Measurements from ENCODE around the gene ITFG1. TPM values are rescaled to one million over a fixed set of nuclear protein-coding genes. Genes with fewer than 3 reads are reported as not detected.

ITFG1 gene
- total RNA-seq, 1 experiment from 2014 or later: 18.0 TPM

GRCh38 chr16:47426806-47427205 is 34.1 kb downstream of the ITFG1 start:
- no peak overlapping the region for H3K23ac ChIP-seq (ENCODE audit: insufficient read length, low read depth, low read length)
- no peak overlapping the region for H2BK120ac ChIP-seq (ENCODE audit: low read depth, low read length, poor library complexity, severe bottlenecking)
- no peak overlapping the region for H2BK20ac ChIP-seq (ENCODE audit: low read depth, low read length, poor library complexity, severe bottlenecking)
- H2BK12ac ChIP-seq (ENCODE audit: insufficient read length, low read depth, low read length): no peak overlapping the region
- Mint-ChIP-seq H3K9me3 (peaks cover 6 to 9% of the 10 kb centered on the region in 2 experiments), H3K4me1 (peaks cover 10 to 18% of the 10 kb centered on the region in 2 experiments), H3K27ac (no peak overlapping the region), H3K36me3 (ENCODE audit: insufficient read depth in 1 of 3, low read depth in 3 of 3) (peaks cover 30 to 41% (median 32%) of the 10 kb centered on the region in 3 experiments), H3K4me3 (no peak overlapping the region), H3K27me3 (ENCODE audit: low read depth) (no peaks in the 10 kb centered on the region)
- peaks cover 4% of the 10 kb centered on the region; the same call in 1 of the 2 replicates for H3K4me1 ChIP-seq (ENCODE audit: insufficient read depth, low read length)
- H3K27ac ChIP-seq (ENCODE audit: insufficient read length, low read depth, low read length): no peak overlapping the region
- H3K9ac ChIP-seq (ENCODE audit: extremely low read depth, insufficient read length, low read length): no peak overlapping the region
- no peak overlapping the region for H3K4me2 ChIP-seq (ENCODE audit: insufficient read depth, insufficient read length, low read length)
- H3K4ac ChIP-seq (ENCODE audit: low read depth, low read length): no peak overlapping the region
- H4K8ac ChIP-seq (replicated peaks; ENCODE audit: insufficient read length, low read depth, low read length): no peak overlapping the region
- H2AFZ ChIP-seq (ENCODE audit: low read length): no peak overlapping the region
- no peak overlapping the region for H2BK15ac ChIP-seq (ENCODE audit: low read depth, low read length)
- no peak overlapping the region for H3T11ph ChIP-seq (ENCODE audit: low read length)
- no peak overlapping the region for H3K18ac ChIP-seq (ENCODE audit: insufficient read length, low read depth, low read length)
- H3K56ac ChIP-seq (ENCODE audit: insufficient read length, low read depth, low read length): no peak overlapping the region
- H3K9me3 ChIP-seq (ENCODE audit: control insufficient read depth, low read depth, low read length): no peaks in the 10 kb centered on the region
- no peak overlapping the region for H3K14ac ChIP-seq (ENCODE audit: insufficient read depth, low read length)
- no peak overlapping the region for H4K5ac ChIP-seq (ENCODE audit: insufficient read length, low read depth, low read length)
- H2BK5ac ChIP-seq (ENCODE audit: insufficient read length, low read length): no peak overlapping the region
- H3K23me2 ChIP-seq (ENCODE audit: insufficient read length, low read depth, low read length, poor library complexity, severe bottlenecking): no peaks in the 10 kb centered on the region
- H3K79me2 ChIP-seq (ENCODE audit: insufficient read depth, low read length): no peaks in the 10 kb centered on the region
- no peak for DNase-seq
- no peak overlapping the region for H2AK5ac ChIP-seq (ENCODE audit: insufficient read length, low read length)
- no peak for TF ChIP-seq CTCF (conservative IDR thresholded peaks at IDR 0.05)
- H3K79me1 ChIP-seq (ENCODE audit: insufficient read depth, low read depth, low read length, poor library complexity, severe bottlenecking): no peaks in the 10 kb centered on the region
- no peaks in the 10 kb centered on the region for H3K27me3 ChIP-seq (ENCODE audit: insufficient read depth, low read length)
- no CpG with 5 or more reads among the region's 1 CpG for WGBS (ENCODE audit: extremely low coverage, insufficient read length, low lambda C conversion rate)
- no peak overlapping the region for H4K91ac ChIP-seq (ENCODE audit: insufficient read length, low read depth, low read length)
- no peaks in the 10 kb centered on the region for H4K20me1 ChIP-seq (ENCODE audit: control insufficient read depth, insufficient read depth, insufficient read length)
